Measurements from ENCODE around the gene NAA16.

GRCh38 chr13:41426047-41426446, 115.0 kb downstream of the NAA16 start:
- no peak for TF ChIP-seq CTCF (IDR thresholded peaks at IDR 0.05)
- no peak for TF ChIP-seq NRF1 (IDR thresholded peaks at IDR 0.05; ENCODE audit: low read depth, low read length)
- no peak for TF ChIP-seq REST (IDR thresholded peaks at IDR 0.05; ENCODE audit: low read depth, low read length)
- no peak for TF ChIP-seq TCF12 (IDR thresholded peaks at IDR 0.05)
- TF ChIP-seq GABPA (IDR thresholded peaks at IDR 0.05; ENCODE audit: low read depth) = no peak
- no peak for TF ChIP-seq POLR2AphosphoS5 (IDR thresholded peaks at IDR 0.05; ENCODE audit: low read depth, low read length)
- no peak for TF ChIP-seq CHD2 (IDR thresholded peaks at IDR 0.05; ENCODE audit: low read length, partially characterized antibody)
- no peak for TF ChIP-seq USF2 (IDR thresholded peaks at IDR 0.05; ENCODE audit: borderline replicate concordance, low read depth, low read length)
- TF ChIP-seq YY1 (IDR thresholded peaks at IDR 0.05; ENCODE audit: low read depth) = no peak
- TF ChIP-seq RFX5 (IDR thresholded peaks at IDR 0.05; ENCODE audit: low read length) = no peak
- no peak for TF ChIP-seq TAF1 (IDR thresholded peaks at IDR 0.05; ENCODE audit: borderline replicate concordance, low read depth, low read length)
- no peak for TF ChIP-seq MAX (IDR thresholded peaks at IDR 0.05; ENCODE audit: low read depth)
- TF ChIP-seq JUND (IDR thresholded peaks at IDR 0.05) = no peak
- no peak for TF ChIP-seq EP300 (IDR thresholded peaks at IDR 0.05; ENCODE audit: borderline replicate concordance in 1 of 2, low read depth in 1 of 2, low read length in 1 of 2)
